H9 (cell line): ENCODE measurements around the gene PDX1. TPM values are rescaled to one million over a fixed set of nuclear protein-coding genes. Genes with fewer than 3 reads are reported as not detected.

Source experiments
- DNase-seq: peaks from one replicate; pipeline ENCODE4 v3.0.0-alpha.2; 2017
- H2AFZ ChIP-seq: one replicate; pipeline ENCODE4 v1.6.1; 2013; ENCODE audit warnings: mild to moderate bottlenecking, low read length, control low read depth, moderate library complexity
- H2AK5ac ChIP-seq: 2 replicates; pipeline ENCODE4 v1.6.1; 2013; ENCODE audit warnings: low read length, control low read depth, mixed read lengths; ENCODE audit not compliant: insufficient read length
- H2BK120ac ChIP-seq: one replicate; pipeline ENCODE4 v1.6.1; 2013; ENCODE audit warnings: low read depth, mild to moderate bottlenecking, low read length, control low read depth, inconsistent platforms; ENCODE audit not compliant: poor library complexity, severe bottlenecking
- H2BK12ac ChIP-seq: 2 replicates; pipeline ENCODE4 v1.6.1; 2013; ENCODE audit warnings: low read length, control low read depth, mixed read lengths, low read depth; ENCODE audit not compliant: insufficient read length
- H2BK15ac ChIP-seq: 2 replicates; pipeline ENCODE4 v1.6.1; 2013; ENCODE audit warnings: low read depth, low read length, control low read depth
- H2BK20ac ChIP-seq: one replicate; pipeline ENCODE4 v1.6.1; 2013; ENCODE audit warnings: low read depth, mild to moderate bottlenecking, low read length, control low read depth, inconsistent platforms; ENCODE audit not compliant: poor library complexity, severe bottlenecking
- H2BK5ac ChIP-seq: 2 replicates; pipeline ENCODE4 v1.6.1; 2013; ENCODE audit warnings: low read length, control low read depth, mixed read lengths; ENCODE audit not compliant: insufficient read length
- H3K14ac ChIP-seq: 2 replicates; pipeline ENCODE4 v1.6.1; 2013; ENCODE audit warnings: low read length, control low read depth; ENCODE audit not compliant: insufficient read depth
- H3K18ac ChIP-seq: 2 replicates; pipeline ENCODE4 v1.6.1; 2013; ENCODE audit warnings: low read depth, mild to moderate bottlenecking, mixed read lengths, low read length, control low read depth; ENCODE audit not compliant: insufficient read length
- H3K23ac ChIP-seq: 2 replicates; pipeline ENCODE4 v1.6.1; 2013; ENCODE audit warnings: low read length, control low read depth, mixed read lengths, low read depth; ENCODE audit not compliant: insufficient read length
- H3K23me2 ChIP-seq: 2 replicates; pipeline ENCODE4 v1.6.1; 2013; ENCODE audit warnings: low read depth, mild to moderate bottlenecking, mixed read lengths, low read length, control low read depth; ENCODE audit not compliant: insufficient read length, poor library complexity, severe bottlenecking
- H3K27ac ChIP-seq: 2 replicates; pipeline ENCODE4 v1.5.1; 2013; ENCODE audit warnings: low read length, control low read depth, mixed read lengths, low read depth; ENCODE audit not compliant: insufficient read length
- H3K27me3 ChIP-seq: 2 replicates; pipeline ENCODE4 v1.6.1; 2013; ENCODE audit warnings: low read length, control low read depth, inconsistent platforms; ENCODE audit not compliant: insufficient read depth
- H3K4ac ChIP-seq: 2 replicates; pipeline ENCODE4 v1.6.1; 2013; ENCODE audit warnings: low read depth, mild to moderate bottlenecking, control low read depth, inconsistent platforms, low read length, moderate library complexity
- H3K4me1 ChIP-seq: 2 replicates; pipeline ENCODE4 v1.6.1; 2013; ENCODE audit warnings: low read length, control low read depth, inconsistent platforms; ENCODE audit not compliant: insufficient read depth
- H3K4me2 ChIP-seq: 2 replicates; pipeline ENCODE4 v1.6.1; 2013; ENCODE audit warnings: low read length, control low read depth, mixed read lengths; ENCODE audit not compliant: insufficient read length, insufficient read depth
- H3K56ac ChIP-seq: 2 replicates; pipeline ENCODE4 v1.6.1; 2013; ENCODE audit warnings: low read depth, mild to moderate bottlenecking, mixed read lengths, low read length, control low read depth; ENCODE audit not compliant: insufficient read length
- H3K79me1 ChIP-seq: 2 replicates; pipeline ENCODE4 v1.6.1; 2013; ENCODE audit warnings: low read depth, mild to moderate bottlenecking, moderate library complexity, low read length, control low read depth, inconsistent platforms; ENCODE audit not compliant: insufficient read depth, poor library complexity, severe bottlenecking
- H3K79me2 ChIP-seq: 2 replicates; pipeline ENCODE4 v1.6.1; 2013; ENCODE audit warnings: low read length, control low read depth, inconsistent platforms; ENCODE audit not compliant: insufficient read depth
- H3K9ac ChIP-seq: 2 replicates; pipeline ENCODE4 v1.6.1; 2013; ENCODE audit warnings: low read length, control low read depth, mixed read lengths; ENCODE audit not compliant: insufficient read length; ENCODE audit errors: extremely low read depth
- H3K9me3 ChIP-seq: one replicate; pipeline ENCODE4 v1.6.1; 2013; ENCODE audit warnings: low read depth, low read length, inconsistent platforms; ENCODE audit not compliant: control insufficient read depth
- H3T11ph ChIP-seq: one replicate; pipeline ENCODE4 v1.6.1; 2013; ENCODE audit warnings: mild to moderate bottlenecking, low read length, control low read depth, inconsistent platforms
- H4K20me1 ChIP-seq: one replicate; pipeline ENCODE4 v1.6.1; 2013; ENCODE audit not compliant: control insufficient read depth, insufficient read length, insufficient read depth
- H4K5ac ChIP-seq: 2 replicates; pipeline ENCODE4 v1.6.1; 2013; ENCODE audit warnings: low read depth, mild to moderate bottlenecking, mixed read lengths, low read length, control low read depth; ENCODE audit not compliant: insufficient read length
- H4K8ac ChIP-seq: replicated peaks from 2 replicates; pipeline ENCODE4 v1.6.1; 2013; ENCODE audit warnings: low read length, control low read depth, mixed read lengths, low read depth; ENCODE audit not compliant: insufficient read length
- H4K91ac ChIP-seq: 2 replicates; pipeline ENCODE4 v1.6.1; 2013; ENCODE audit warnings: low read depth, mild to moderate bottlenecking, moderate library complexity, mixed read lengths, low read length, control low read depth; ENCODE audit not compliant: insufficient read length
- H3K27ac Mint-ChIP-seq, 3 experiments: 2 replicates in 2 of 3; 3 replicates in 1 of 3; pipeline ENCODE4 v1.8.0; 2020 to 2021; ENCODE audit warnings: mixed read lengths in 3 of 3, mild to moderate bottlenecking in 1 of 3, moderate library complexity in 1 of 3
- H3K27me3 Mint-ChIP-seq: 2 replicates; pipeline ENCODE4 v1.8.0; 2021; ENCODE audit warnings: low read depth, mild to moderate bottlenecking, moderate library complexity, mixed read lengths
- H3K36me3 Mint-ChIP-seq, 3 experiments: 2 replicates in 2 of 3; 3 replicates in 1 of 3; pipeline ENCODE4 v1.8.0; 2020 to 2021; ENCODE audit warnings: low read depth in 3 of 3, mixed read lengths in 3 of 3; ENCODE audit not compliant: insufficient read depth in 1 of 3
- H3K4me1 Mint-ChIP-seq, 2 experiments: 2 replicates each; pipeline ENCODE4 v1.8.0; 2020; ENCODE audit warnings: mixed read lengths in 2 of 2
- H3K4me3 Mint-ChIP-seq, 2 experiments: 2 replicates in 1 of 2; 3 replicates in 1 of 2; pipeline ENCODE4 v1.8.0; 2020 to 2021; ENCODE audit warnings: mild to moderate bottlenecking in 2 of 2, mixed read lengths in 2 of 2, moderate library complexity in 1 of 2
- H3K9me3 Mint-ChIP-seq, 2 experiments: 2 replicates in 1 of 2; 3 replicates in 1 of 2; pipeline ENCODE4 v1.8.0; 2020; ENCODE audit warnings: mild to moderate bottlenecking in 2 of 2, mixed read lengths in 2 of 2, moderate library complexity in 1 of 2
- CTCF ChIP-seq: fragments of 200-600 bp; sonication (generic); conservative IDR thresholded peaks from 3 replicates; pipeline ENCODE4 v1.8.0; 2021; ENCODE audit warnings: antibody characterized with exemption, mild to moderate bottlenecking
- WGBS: extraction: QIAGEN DNeasy Blood & Tissue Kit; methylation state at CpG from one replicate; pipeline ENCODE4 v1.1.7; 2013; ENCODE audit warnings: missing lambda C conversion rate, low lambda C conversion rate, mixed read lengths; ENCODE audit not compliant: insufficient read length; ENCODE audit errors: extremely low coverage; 5-methylcytosine and 5-hydroxymethylcytosine counted together
- total RNA-seq: library from RNA; stranded (reverse); gene quantifications from 2 replicates; pipeline ENCODE4 v1.2.1, GENCODE V29; 2021

Gene PDX1
- total RNA-seq, 1 experiment from 2014 or later = not detected

GRCh38 chr13:27889471-27889870 is 30.3 kb upstream of the PDX1 start:
- H2BK12ac ChIP-seq = no peak overlapping the region
- H3K4me3 Mint-ChIP-seq = no peak overlapping the region
- H2AK5ac ChIP-seq = no peak overlapping the region
- peaks cover 0 to 15% of the 10 kb centered on the region in 2 experiments for H3K4me1 Mint-ChIP-seq
- no peak for TF ChIP-seq CTCF
- H3K27me3 ChIP-seq = no peaks in the 10 kb centered on the region
- H3K27ac Mint-ChIP-seq = no peak overlapping the region
- no peak overlapping the region for H2AFZ ChIP-seq
- H3K9me3 ChIP-seq = no peaks in the 10 kb centered on the region
- H3T11ph ChIP-seq = no peak overlapping the region
- H4K8ac ChIP-seq = no peak overlapping the region
- H2BK5ac ChIP-seq = no peak overlapping the region
- H3K27ac ChIP-seq = no peak overlapping the region
- H3K4ac ChIP-seq = no peak overlapping the region
- no peaks in the 10 kb centered on the region for H3K36me3 Mint-ChIP-seq
- no peak overlapping the region for H4K5ac ChIP-seq
- H3K23me2 ChIP-seq = no peaks in the 10 kb centered on the region
- peaks cover 87% of the 10 kb centered on the region for H3K27me3 Mint-ChIP-seq
- H4K20me1 ChIP-seq = no peaks in the 10 kb centered on the region
- H3K23ac ChIP-seq = no peak overlapping the region
- no peak overlapping the region for H2BK20ac ChIP-seq
- H3K56ac ChIP-seq = no peak overlapping the region
- no peaks in the 10 kb centered on the region for H3K4me1 ChIP-seq
- H3K9me3 Mint-ChIP-seq = no peaks in the 10 kb centered on the region; a peak in 1 of 5 replicates
- no peaks in the 10 kb centered on the region for H3K79me2 ChIP-seq
- no peak overlapping the region for H4K91ac ChIP-seq
- H3K18ac ChIP-seq = no peak overlapping the region
- no peaks in the 10 kb centered on the region for H3K79me1 ChIP-seq
- H2BK120ac ChIP-seq = no peak overlapping the region
- DNase-seq = no peak
- H2BK15ac ChIP-seq = no peak overlapping the region
- H3K9ac ChIP-seq = no peak overlapping the region
- H3K14ac ChIP-seq = no peak overlapping the region
- no peak overlapping the region for H3K4me2 ChIP-seq
- no CpG with 5 or more reads among the region's 5 CpGs for WGBS
